ENCODE measurements around the gene SDCBP2. TPM values are rescaled to one million over a fixed set of nuclear protein-coding genes. Genes with fewer than 3 reads are reported as not detected.

The SDCBP2 gene
- total and polyA plus RNA-seq, 2 of the 4 experiments (the other 2 are of a cell fraction), result 0.54 to 1.3 TPM

- Histone ChIP-seq H2AFZ (replicated peaks; ENCODE audit: low read length, poor library complexity) (no peak overlapping the region), H4K20me1 (ENCODE audit: insufficient read depth, low read length) (peaks cover 20% of the 10 kb centered on the region), H3K4ac (ENCODE audit: low read depth, low read length) (no peak overlapping the region), H3K23ac (ENCODE audit: low read depth, low read length) (no peak overlapping the region), H3K9me3 (ENCODE audit: control insufficient read depth, insufficient read depth, low read length) (no peaks in the 10 kb centered on the region), H3K27me3 (ENCODE audit: control insufficient read depth, insufficient read depth, low read length) (no peaks in the 10 kb centered on the region), H2BK120ac (ENCODE audit: low read depth, low read length) (no peak overlapping the region), H2BK20ac (ENCODE audit: low read depth, low read length) (no peak overlapping the region), H2BK15ac (ENCODE audit: low read depth, low read length) (no peak overlapping the region), H3K56ac (ENCODE audit: extremely low read depth, insufficient read depth, low read length) (no peak overlapping the region), H3K9ac (ENCODE audit: low read depth, low read length) (no peak overlapping the region), H3K27ac (ENCODE audit: insufficient read depth, low read length) (no peak overlapping the region), H4K8ac (ENCODE audit: low read depth in 2 of 2, low read length in 2 of 2) (no peak overlapping the region), H3K18ac (ENCODE audit: low read depth, low read length) (no peak overlapping the region), H3K14ac (replicated peaks; ENCODE audit: low read depth, low read length) (no peak overlapping the region), H2AK5ac (ENCODE audit: low read depth, low read length) (no peak overlapping the region), H2AK9ac (replicated peaks; ENCODE audit: low read depth, low read length, poor library complexity) (no peak overlapping the region), H4K91ac (ENCODE audit: insufficient read depth, low read depth, low read length) (no peak overlapping the region), H3K9me1 (ENCODE audit: insufficient read depth, low read length) (peaks cover 45% of the 10 kb centered on the region), H2BK5ac (ENCODE audit: low read depth, low read length, poor library complexity, severe bottlenecking) (no peak overlapping the region), H3K36me3 (ENCODE audit: control insufficient read depth, insufficient read depth, low read length) (peaks cover 1% of the 10 kb centered on the region; the same call in 1 of the 2 replicates), H3K4me3 (ENCODE audit: insufficient read depth, low read depth, low read length) (no peak overlapping the region), H3K79me1 (ENCODE audit: low read depth in 1 of 2, low read length in 2 of 2) (peaks cover 5 to 24% of the 10 kb centered on the region in 2 experiments; a peak in 3 of 4 replicates), H3K4me2 (ENCODE audit: low read depth, low read length) (no peak overlapping the region), H4K5ac (ENCODE audit: low read depth, low read length) (no peak overlapping the region), H3K4me1 (ENCODE audit: control insufficient read depth, insufficient read depth, low read length) (peaks cover 7% of the 10 kb centered on the region)
- ATAC-seq (ENCODE audit: low read depth) (no peak), DNase-seq (no peak)
- dilution Hi-C loops (cut with HindIII; ENCODE audit: low sequenced_read_pairs, unreplicated experiment) (no loop called here), in situ Hi-C loops (cut with MboI; ENCODE audit: low sequenced_read_pairs) (no loop called here), intact Hi-C loops (cut with micrococcal nuclease) (no loop called here)
- POLR2A ChIA-PET (ENCODE audit: unreplicated experiment), result interaction anchor here (0.7 kb wide), 1 partner anchor 32 kb away, joined by 3 read pairs; no protein-coding TSS in a partner anchor
- no TSS peak for BruUV-seq (replicated peaks)
- CTCF ChIA-PET, result no interaction called here
- WGBS, 2 experiments (ENCODE audit: extremely low coverage in 2 of 2, insufficient read length in 1 of 2), result 93% methylated on average over 8 of the region's 20 CpGs; no CpG with 5 or more reads in 1 of the 2 experiments
- no peak for TF ChIP-seq POLR2A (IDR thresholded peaks at IDR 0.05; ENCODE audit: low read depth, low read length)
- TF ChIP-seq RFX5 (IDR thresholded peaks at IDR 0.05; ENCODE audit: low read depth, low read length), result no peak
- TF ChIP-seq, protein P1, sequence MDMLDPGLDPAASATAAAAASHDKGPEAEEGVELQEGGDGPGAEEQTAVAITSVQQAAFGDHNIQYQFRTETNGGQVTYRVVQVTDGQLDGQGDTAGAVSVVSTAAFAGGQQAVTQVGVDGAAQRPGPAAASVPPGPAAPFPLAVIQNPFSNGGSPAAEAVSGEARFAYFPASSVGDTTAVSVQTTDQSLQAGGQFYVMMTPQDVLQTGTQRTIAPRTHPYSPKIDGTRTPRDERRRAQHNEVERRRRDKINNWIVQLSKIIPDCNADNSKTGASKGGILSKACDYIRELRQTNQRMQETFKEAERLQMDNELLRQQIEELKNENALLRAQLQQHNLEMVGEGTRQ (IDR thresholded peaks at IDR 0.05; ENCODE audit: low read depth, low read length), result no peak
These were observed 32.8 kb downstream of the SDCBP2 start for GRCh38 chr20:1296117-1296610.

Measured in IMR-90 (cell line).